Stimulated activated CD4-positive, alpha-beta T cell treated with anti-CD3 and anti-CD28 coated beads, Interleukin-2, amount 100 ng/mL, for 4 hours (primary cell): ENCODE data around the gene NTM.

Experiments
- DNase-seq: peaks from one replicate; pipeline ENCODE4 v3.0.0-alpha.2; 2020; ENCODE audit warnings: low read depth

NTM gene

GRCh38 chr11:131373095-131373725 is 2.8 kb downstream of the NTM start:
- DNase-seq = no peak

DNA sequence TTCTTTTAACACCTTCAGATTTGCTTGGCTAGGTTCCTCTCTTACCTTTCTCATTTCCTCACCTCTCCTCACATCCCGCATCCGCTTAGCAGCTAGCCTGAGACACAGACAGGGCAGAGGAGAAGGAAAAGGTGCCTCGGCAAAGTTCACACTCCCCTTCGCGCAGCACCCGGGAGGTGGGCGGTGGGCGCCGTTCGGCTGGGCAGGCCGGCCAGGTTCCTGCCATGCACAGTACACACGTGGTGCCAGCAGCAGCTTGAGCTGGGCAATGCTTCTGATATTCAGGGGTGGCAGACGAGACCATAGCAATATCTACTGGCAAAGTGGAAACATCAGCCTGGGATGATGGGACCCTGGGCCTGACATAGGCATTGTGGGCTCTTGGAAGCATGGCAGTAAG is 3.3 kb downstream of the NTM start:
- DNase-seq = no peak

DNA sequence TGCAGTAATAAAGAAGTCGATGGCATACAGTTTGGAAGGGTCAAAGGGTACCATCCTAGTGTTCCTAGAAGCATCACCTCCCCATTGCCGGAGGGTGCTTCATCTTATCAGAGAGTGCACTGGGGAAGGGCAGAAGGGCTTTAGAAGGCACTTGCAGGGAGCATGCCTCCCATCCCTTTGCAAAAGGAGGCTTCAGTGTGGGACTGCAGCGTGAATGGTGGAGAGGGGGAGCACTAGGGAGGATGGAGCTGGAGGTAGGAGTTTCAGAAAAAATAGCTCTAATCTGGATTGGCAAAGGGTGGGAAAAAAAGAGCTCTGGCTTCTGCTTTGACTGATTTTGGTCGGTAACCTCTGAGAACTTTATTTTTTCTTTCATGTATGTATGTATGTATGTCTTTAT is 5.0 kb downstream of the NTM start:
- no peak for DNase-seq

DNA sequence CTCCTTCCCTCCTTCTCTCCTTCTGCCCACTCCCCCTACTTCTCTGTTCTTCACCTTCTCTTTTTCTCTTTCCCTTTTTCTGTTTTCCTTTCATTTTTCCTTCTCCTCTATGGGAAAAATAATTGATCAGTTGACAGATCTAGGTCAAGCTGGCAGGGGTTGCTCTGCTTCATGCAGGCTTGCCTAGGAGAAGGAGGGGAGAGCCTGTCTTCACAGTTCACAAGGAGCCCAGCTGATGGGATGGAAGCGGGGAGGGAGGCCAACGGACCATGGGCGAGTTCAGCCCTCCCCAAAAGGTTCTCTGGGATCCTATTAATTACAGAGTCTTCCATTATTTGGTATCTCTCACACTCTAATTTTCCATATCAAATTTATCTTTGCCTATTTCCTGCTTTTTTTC is 5.5 kb downstream of the NTM start:
- no peak for DNase-seq

DNA sequence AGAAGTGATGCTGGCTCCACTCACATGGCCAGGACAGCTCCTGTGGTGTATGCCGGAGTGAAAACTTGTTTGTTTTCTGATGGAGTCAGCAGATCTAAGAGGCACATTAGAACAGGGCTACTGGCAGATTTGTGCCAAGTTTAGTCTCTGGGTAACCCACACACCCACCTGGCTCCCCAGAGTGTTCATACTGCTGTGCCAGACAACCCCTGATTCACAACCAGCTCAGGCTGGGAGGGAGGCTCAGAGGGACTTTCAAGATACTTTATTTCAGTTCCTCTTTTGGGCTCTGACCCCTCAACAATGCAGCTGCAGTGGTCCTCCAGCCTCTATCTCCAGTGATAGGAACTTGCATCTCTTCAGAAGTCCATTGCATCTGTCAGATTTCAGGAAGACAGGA is 8.5 kb downstream of the NTM start:
- DNase-seq = no peak

- DNase-seq = no peak
Observed at GRCh38 chr11:131385763-131386390, 15.5 kb downstream of the NTM start.

DNA sequence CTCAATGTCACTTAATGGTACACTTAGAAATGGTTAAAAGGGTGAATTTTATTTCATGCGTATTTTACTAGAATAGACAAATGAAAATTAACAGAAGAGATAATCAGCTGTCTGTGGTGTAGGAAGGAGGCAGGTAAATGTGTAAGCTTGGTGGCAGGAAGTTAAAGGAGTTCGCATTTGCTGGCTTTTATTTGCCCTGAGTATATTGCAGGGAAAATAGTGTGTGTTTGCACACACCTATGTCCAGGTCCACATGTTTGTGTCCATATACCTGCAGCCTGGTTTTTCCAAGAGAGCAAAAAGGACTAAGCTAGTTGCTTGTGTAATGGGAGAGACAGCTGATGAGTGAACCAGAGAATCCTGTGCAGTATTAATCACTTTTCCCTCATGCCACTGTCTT is 16.0 kb downstream of the NTM start:
- no peak for DNase-seq

DNA sequence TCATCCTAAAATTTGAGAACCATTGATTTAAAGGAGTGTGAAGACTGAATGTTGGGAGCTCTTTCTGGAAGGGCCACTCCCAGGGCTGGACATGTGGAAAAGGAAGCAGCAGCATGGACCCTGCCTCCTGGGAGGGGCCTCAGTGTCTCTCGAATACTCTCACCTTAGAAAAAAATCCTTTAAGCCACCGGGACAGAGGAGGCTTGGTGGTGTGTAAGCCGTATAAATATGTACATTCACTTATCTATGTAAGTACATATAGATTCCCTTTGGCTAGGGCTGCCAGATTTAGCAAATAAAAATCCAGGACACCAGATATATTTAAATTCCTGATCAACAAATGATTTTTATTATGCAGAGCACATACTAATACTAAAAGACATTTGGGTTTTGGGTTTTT is 17.6 kb downstream of the NTM start:
- no peak for DNase-seq

GRCh38 chr11:131389582-131389981 is 19.2 kb downstream of the NTM start:
- DNase-seq = no peak

DNA sequence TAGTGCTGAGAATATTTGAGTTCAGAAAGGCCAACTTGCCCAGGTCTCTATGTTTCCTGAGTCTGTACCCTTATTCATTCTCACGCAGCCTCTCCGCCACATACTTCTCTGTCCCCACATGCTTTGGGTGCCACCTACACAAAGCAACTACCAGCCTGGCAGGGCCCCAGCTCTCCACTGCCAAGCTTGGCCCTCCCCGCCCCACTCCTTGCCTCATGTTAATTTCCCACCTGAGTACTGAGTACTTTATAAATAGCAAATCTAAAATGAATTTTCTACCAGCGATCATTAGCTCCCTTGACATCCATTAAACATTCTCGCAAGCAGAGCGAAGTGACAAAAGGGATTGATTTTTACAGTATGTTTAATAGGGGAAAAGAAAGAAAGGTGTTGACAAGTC is 20.8 kb downstream of the NTM start:
- no peak for DNase-seq

GRCh38 chr11:131392528-131393255 is 22.3 kb downstream of the NTM start:
- DNase-seq = no peak

DNA sequence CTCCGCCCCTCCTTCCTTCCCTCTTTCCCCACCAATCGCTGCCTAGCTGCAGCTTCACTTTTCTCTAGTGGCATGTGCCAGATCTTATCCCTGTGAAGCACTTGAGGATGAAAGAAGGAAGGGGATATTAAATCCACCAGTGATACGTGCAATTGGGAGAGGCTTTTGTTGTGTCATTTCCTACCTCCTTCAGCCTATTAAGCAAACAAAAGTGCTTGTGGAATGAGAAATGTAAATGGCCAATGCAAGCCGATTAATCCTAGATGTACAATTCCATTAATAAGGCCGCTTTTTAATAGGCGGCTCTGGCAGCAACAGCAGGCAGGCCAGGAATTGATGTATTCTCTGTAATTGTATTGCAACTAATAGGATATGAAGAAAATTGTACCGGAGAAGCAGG is 23.3 kb downstream of the NTM start:
- DNase-seq = no peak

DNA sequence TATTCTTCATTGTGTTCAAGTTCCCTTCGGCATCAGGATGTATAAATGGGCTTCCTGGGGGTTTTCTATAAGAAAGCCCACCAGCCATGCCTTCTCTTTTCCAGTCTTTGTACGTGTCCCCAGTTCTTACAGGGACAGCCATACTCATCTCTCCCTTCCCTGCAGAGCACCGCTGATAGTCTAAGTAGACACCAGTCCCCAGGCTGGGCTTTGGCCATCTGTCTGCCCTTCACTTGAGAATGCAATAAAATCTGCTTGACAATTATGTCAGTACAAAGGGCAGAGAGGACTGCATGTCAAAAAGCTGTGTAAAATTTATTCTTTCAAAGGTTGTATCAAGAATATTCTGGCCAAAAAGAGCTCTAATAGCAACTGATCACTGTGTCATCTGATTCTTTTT is 27.3 kb downstream of the NTM start:
- no peak for DNase-seq

- no peak for DNase-seq
Observed at GRCh38 chr11:131402040-131402439, 31.6 kb downstream of the NTM start.

DNA sequence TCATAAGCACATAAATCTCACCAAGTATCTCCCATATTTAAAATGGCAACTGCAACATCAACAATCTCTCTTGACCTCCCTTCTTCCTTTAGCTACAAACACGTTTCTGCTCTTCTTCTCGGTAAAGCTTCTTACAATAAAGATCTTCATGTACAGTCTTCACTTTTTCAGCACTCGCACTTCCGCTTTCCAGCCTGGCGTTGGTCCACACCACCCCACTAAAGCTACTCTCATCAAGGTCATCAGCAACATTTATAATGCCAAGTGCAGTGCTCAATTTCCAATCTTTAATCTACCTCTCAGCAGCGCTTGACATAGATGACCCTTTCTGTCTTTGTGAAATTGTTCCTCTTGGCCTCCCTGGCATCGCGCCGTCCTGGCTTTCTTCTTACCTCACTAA is 33.6 kb downstream of the NTM start:
- no peak for DNase-seq

DNA sequence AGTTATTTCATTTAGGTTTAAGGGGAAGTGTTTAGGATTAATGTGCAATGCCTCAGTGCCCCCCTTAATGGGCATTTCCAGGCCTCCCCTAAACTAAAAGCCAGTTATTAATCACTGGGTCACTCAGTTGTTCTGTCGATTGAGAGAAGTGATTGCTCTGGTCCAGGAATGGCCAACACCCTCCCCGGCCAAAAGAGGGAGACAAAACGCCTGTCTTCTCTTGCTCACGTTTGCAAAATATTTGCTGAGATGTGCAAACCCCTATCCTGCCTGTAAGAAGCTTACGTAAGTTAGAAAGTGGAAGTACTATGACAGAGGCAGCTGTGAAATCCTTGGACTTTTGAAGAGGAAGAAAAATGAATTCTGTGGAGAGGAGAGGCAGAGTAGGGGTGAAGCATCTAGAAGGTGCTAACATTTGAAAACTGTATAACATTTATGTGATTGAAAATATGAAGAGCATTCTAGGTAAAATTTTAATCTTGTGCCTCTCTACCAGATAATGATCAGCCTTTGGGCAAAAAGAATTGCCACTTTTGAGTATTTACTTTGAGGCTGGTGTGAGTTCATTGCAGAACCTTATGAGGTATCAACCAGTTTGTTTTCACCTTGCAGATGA is 37.7 kb downstream of the NTM start:
- DNase-seq = no peak

DNA sequence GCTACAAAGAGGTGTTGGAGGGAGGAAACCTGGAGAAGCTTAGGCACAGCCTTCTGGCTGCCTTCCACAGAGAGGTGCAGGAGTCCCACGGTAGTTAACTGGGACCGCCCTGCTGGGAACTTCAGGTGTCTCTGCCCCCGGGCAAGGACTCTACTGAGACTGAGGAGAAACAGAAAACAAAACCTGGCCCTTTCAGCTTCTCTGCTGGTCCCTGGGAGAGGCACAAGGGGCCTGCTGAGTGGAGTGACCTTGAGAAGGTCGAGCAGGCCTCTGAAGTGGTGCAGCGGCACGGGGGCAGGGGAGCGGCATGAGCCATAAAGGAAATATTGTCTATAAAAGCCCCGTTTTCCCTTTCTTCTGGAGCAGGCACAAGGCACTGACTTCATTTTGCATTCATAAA is 38.9 kb downstream of the NTM start:
- no peak for DNase-seq

GRCh38 chr11:131411636-131412035 is 41.2 kb downstream of the NTM start:
- DNase-seq = no peak

GRCh38 chr11:131412061-131412460 is 41.6 kb downstream of the NTM start:
- DNase-seq = no peak

- no peak for DNase-seq
Observed at GRCh38 chr11:131413217-131413616, 42.8 kb downstream of the NTM start.

GRCh38 chr11:131418189-131418588 is 47.8 kb downstream of the NTM start:
- no peak for DNase-seq

GRCh38 chr11:131421066-131421855 is 50.8 kb downstream of the NTM start:
- DNase-seq = no peak
